Fibroblast of skin of scalp (primary cell): Measurements from ENCODE around the gene AP3B1.

Source experiments
- DNase-seq: peaks from one replicate; pipeline ENCODE4 v3.0.0-alpha.2; 2013

Gene AP3B1

GRCh38 chr5:78287833-78288232, 6.7 kb downstream of the AP3B1 start:
- peak; percentile 83 for DNase-seq

GRCh38 chr5:78287169-78287568, 7.3 kb downstream of the AP3B1 start:
- DNase-seq, result no peak

GRCh38 chr5:78286290-78286689, 8.2 kb downstream of the AP3B1 start:
- DNase-seq, result no peak

- DNase-seq, result no peak
Measured at GRCh38 chr5:78283802-78284201, 10.7 kb downstream of the AP3B1 start.

- no peak for DNase-seq
Measured at GRCh38 chr5:78283105-78283504, 11.4 kb downstream of the AP3B1 start.

- DNase-seq, result no peak
Measured at GRCh38 chr5:78280261-78280660, 14.2 kb downstream of the AP3B1 start.

- DNase-seq, result no peak
Measured at GRCh38 chr5:78279194-78279593, 15.3 kb downstream of the AP3B1 start.

- no peak for DNase-seq
Measured at GRCh38 chr5:78277715-78278114, 16.8 kb downstream of the AP3B1 start.

- DNase-seq, result peak; percentile 47
Measured at GRCh38 chr5:78275998-78276543, 18.4 kb downstream of the AP3B1 start.

GRCh38 chr5:78274540-78275197, 19.8 kb downstream of the AP3B1 start:
- DNase-seq, result no peak

GRCh38 chr5:78273436-78273835, 21.1 kb downstream of the AP3B1 start:
- no peak for DNase-seq

GRCh38 chr5:78271766-78272165, 22.7 kb downstream of the AP3B1 start:
- DNase-seq, result no peak

- DNase-seq, result no peak
Measured at GRCh38 chr5:78269088-78269703, 25.3 kb downstream of the AP3B1 start.

GRCh38 chr5:78268356-78268755, 26.1 kb downstream of the AP3B1 start:
- no peak for DNase-seq

GRCh38 chr5:78265163-78265562, 29.3 kb downstream of the AP3B1 start:
- DNase-seq, result no peak

GRCh38 chr5:78264600-78264999, 29.9 kb downstream of the AP3B1 start:
- no peak for DNase-seq

GRCh38 chr5:78260771-78261170, 33.7 kb downstream of the AP3B1 start:
- DNase-seq, result no peak

GRCh38 chr5:78253201-78253600, 41.3 kb downstream of the AP3B1 start:
- DNase-seq, result no peak

GRCh38 chr5:78252715-78253114, 41.8 kb downstream of the AP3B1 start:
- DNase-seq, result no peak

- DNase-seq, result no peak
Measured at GRCh38 chr5:78251663-78252284, 42.7 kb downstream of the AP3B1 start.

- DNase-seq, result no peak
Measured at GRCh38 chr5:78245136-78245535, 49.4 kb downstream of the AP3B1 start.

GRCh38 chr5:78243639-78244038, 50.9 kb downstream of the AP3B1 start:
- peak; percentile 57 for DNase-seq

GRCh38 chr5:78243091-78243490, 51.4 kb downstream of the AP3B1 start:
- DNase-seq, result no peak

GRCh38 chr5:78242001-78242400, 52.5 kb downstream of the AP3B1 start:
- no peak for DNase-seq
